CD4-positive, alpha-beta T cell (primary cell): ENCODE measurements around the gene SLC25A53. TPM values are rescaled to one million over a fixed set of nuclear protein-coding genes. Genes with fewer than 3 reads are reported as not detected.

Source experiments
- ATAC-seq: fragments of 200-7000 bp; cut with Tn5 transposase; one replicate; pipeline ENCODE4 v1.10.0; 2022; ENCODE audit warnings: mild to moderate bottlenecking; ENCODE audit not compliant: poor library complexity
- CTCF ChIA-PET: fragments of 350-600 bp; sonication (Branson Sonifier 250); formaldehyde crosslinking; loops from one replicate; lab custom pipeline; 2021; ENCODE audit warnings: antibody characterized with exemption, inconsistent platforms; lab: Charles Lee
- POLR2A ChIA-PET: fragments of 350-600 bp; sonication (Branson Sonifier 250); formaldehyde crosslinking; loops from one replicate; lab custom pipeline; 2021; ENCODE audit warnings: antibody characterized with exemption, inconsistent platforms; lab: Charles Lee
- DNase-seq, 14 experiments: peaks; one replicate each; pipeline ENCODE4 v3.0.0-alpha.2; 2013 to 2020; ENCODE audit warnings: mixed read lengths in 2 of 14
- H3K27ac ChIP-seq, 2 donors: one replicate each; pipeline versions ENCODE4 v1.5.1 to v1.7.0; 2013; ENCODE audit warnings: low read length in 2 of 2, low read depth in 1 of 2, mild to moderate bottlenecking in 1 of 2
- H3K27me3 ChIP-seq, 2 experiments: 1 replicate in 1 of 2; 2 replicates in 1 of 2; pipeline versions ENCODE4 v1.6.1 to v1.7.0; 2013; ENCODE audit warnings: low read length in 2 of 2, control low read depth in 1 of 2, mild to moderate bottlenecking in 1 of 2, moderate library complexity in 1 of 2; ENCODE audit not compliant: insufficient read depth in 2 of 2, control insufficient read depth in 1 of 2
- H3K36me3 ChIP-seq: one replicate; pipeline ENCODE4 v1.6.1; 2013; ENCODE audit warnings: low read length, control low read depth; ENCODE audit not compliant: insufficient read depth
- H3K4me1 ChIP-seq: one replicate; pipeline ENCODE4 v1.6.1; 2013; ENCODE audit warnings: low read length, control low read depth; ENCODE audit not compliant: insufficient read depth
- H3K4me3 ChIP-seq: one replicate; pipeline ENCODE4 v1.5.1; 2013; ENCODE audit warnings: mild to moderate bottlenecking, low read length, moderate library complexity
- H3K9me3 ChIP-seq, 2 experiments: 1 replicate in 1 of 2; 2 replicates in 1 of 2; pipeline versions ENCODE4 v1.6.1 to v1.7.0; 2013; ENCODE audit warnings: low read length in 2 of 2, mild to moderate bottlenecking in 2 of 2, control low read depth in 1 of 2, moderate library complexity in 1 of 2; ENCODE audit not compliant: control insufficient read depth in 1 of 2, insufficient read depth in 1 of 2
- H3K27ac Mint-ChIP-seq: one replicate; pipeline ENCODE4 v1.8.0; 2020; ENCODE audit warnings: mixed read lengths
- H3K27me3 Mint-ChIP-seq: one replicate; pipeline ENCODE4 v1.8.0; 2021; ENCODE audit warnings: mixed read lengths
- H3K36me3 Mint-ChIP-seq: one replicate; pipeline ENCODE4 v1.8.0; 2021; ENCODE audit warnings: low read depth, mixed read lengths
- H3K4me1 Mint-ChIP-seq: one replicate; pipeline ENCODE4 v1.8.0; 2021; ENCODE audit warnings: low read depth, mixed read lengths
- H3K4me3 Mint-ChIP-seq: one replicate; pipeline ENCODE4 v1.8.0; 2020; ENCODE audit warnings: mild to moderate bottlenecking, mixed read lengths
- H3K9me3 Mint-ChIP-seq: one replicate; pipeline ENCODE4 v1.8.0; 2020; ENCODE audit warnings: mixed read lengths
- CTCF ChIP-seq: fragments of 200-600 bp; IDR thresholded peaks from one replicate; pipeline ENCODE4 v1.8.0; 2022; ENCODE audit warnings: antibody characterized with exemption, mild to moderate bottlenecking
- intact Hi-C, 2 experiments: fragments of 100-400 bp; cut with DNase I in 1 of 2; cut with micrococcal nuclease in 1 of 2; formaldehyde crosslinking; loops; one replicate each; pipeline versions ENCODE4 v1.15.1 to v1.9.0; 2023 to 2025; cut with DNase I, micrococcal nuclease
- total RNA-seq, 174 experiments: library from RNA in 2 of 174; stranded (reverse) in 2 of 174; gene quantifications; one replicate each; pipeline ENCODE4 v1.2.3 and lab custom pipeline; 2021 to 2026

Gene SLC25A53
- total RNA-seq, 2 experiments from 2014 or later = 5.1 TPM

DNA sequence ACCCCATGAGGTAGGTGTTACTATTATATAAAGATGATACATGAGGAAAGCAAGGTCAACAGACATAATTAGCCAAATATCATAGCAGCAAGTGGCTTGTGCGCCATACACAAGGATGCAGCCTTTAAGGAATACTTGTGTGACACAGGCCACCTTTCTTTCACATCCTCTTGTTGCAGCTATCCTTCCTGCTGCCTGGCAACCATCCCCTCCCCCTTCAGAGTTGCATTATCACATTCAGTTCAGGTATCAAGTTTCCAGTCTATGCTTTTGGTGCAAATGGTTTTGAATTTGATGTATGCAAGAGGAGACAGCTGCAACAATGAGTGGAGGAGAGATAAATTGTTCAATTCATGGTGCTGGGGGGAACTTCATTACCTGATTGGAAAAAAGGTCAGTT, 38.0 kb downstream of the SLC25A53 start:
- no peaks in the 10 kb centered on the region for H3K36me3 ChIP-seq
- Mint-ChIP-seq H3K27me3 (no peaks in the 10 kb centered on the region), H3K4me1 (peaks cover 20% of the 10 kb centered on the region), H3K27ac (no peak overlapping the region), H3K9me3 (no peaks in the 10 kb centered on the region), H3K36me3 (peaks cover 12% of the 10 kb centered on the region), H3K4me3 (no peak overlapping the region)
- POLR2A ChIA-PET = no interaction called here
- TF ChIP-seq CTCF = no peak
- no peaks in the 10 kb centered on the region for H3K27me3 ChIP-seq
- CTCF ChIA-PET = no interaction called here
- H3K27ac ChIP-seq = no peak overlapping the region
- intact Hi-C loops = no loop called here
- H3K9me3 ChIP-seq = no peaks in the 10 kb centered on the region
- DNase-seq (no peak), ATAC-seq (no peak)
- peaks cover 16% of the 10 kb centered on the region for H3K4me1 ChIP-seq
- no peak overlapping the region for H3K4me3 ChIP-seq

DNA sequence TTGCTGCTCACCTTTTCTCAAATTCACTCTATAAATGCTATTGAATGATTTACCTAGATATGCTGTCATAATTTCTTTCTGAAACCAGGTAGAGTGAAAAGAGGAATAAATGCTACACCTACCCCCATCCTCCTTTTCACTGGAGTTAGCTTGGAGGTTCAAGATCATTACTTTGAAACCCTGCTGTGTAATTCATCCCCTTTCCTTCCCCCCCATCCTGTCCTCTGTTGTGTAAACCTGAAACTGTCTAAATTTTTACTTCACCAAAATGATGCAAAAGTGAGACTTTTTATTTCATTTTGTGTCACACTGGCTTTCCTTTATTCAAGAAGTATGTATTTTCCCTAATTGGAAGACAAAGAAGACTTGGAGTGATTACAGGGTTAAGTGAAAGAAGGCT, 39.0 kb downstream of the SLC25A53 start:
- Histone ChIP-seq H3K27ac (no peak overlapping the region), H3K9me3 (no peaks in the 10 kb centered on the region), H3K36me3 (no peaks in the 10 kb centered on the region), H3K4me3 (no peak overlapping the region), H3K27me3 (no peaks in the 10 kb centered on the region), H3K4me1 (peaks cover 16% of the 10 kb centered on the region)
- intact Hi-C loops = no loop called here
- ChIA-PET POLR2A (no interaction called here), CTCF (no interaction called here)
- ATAC-seq (no peak), DNase-seq (no peak)
- Mint-ChIP-seq H3K4me1 (peaks cover 19% of the 10 kb centered on the region), H3K36me3 (peaks cover 2% of the 10 kb centered on the region), H3K27ac (no peak overlapping the region), H3K4me3 (no peak overlapping the region), H3K27me3 (no peaks in the 10 kb centered on the region), H3K9me3 (no peaks in the 10 kb centered on the region)
- TF ChIP-seq CTCF = no peak

DNA sequence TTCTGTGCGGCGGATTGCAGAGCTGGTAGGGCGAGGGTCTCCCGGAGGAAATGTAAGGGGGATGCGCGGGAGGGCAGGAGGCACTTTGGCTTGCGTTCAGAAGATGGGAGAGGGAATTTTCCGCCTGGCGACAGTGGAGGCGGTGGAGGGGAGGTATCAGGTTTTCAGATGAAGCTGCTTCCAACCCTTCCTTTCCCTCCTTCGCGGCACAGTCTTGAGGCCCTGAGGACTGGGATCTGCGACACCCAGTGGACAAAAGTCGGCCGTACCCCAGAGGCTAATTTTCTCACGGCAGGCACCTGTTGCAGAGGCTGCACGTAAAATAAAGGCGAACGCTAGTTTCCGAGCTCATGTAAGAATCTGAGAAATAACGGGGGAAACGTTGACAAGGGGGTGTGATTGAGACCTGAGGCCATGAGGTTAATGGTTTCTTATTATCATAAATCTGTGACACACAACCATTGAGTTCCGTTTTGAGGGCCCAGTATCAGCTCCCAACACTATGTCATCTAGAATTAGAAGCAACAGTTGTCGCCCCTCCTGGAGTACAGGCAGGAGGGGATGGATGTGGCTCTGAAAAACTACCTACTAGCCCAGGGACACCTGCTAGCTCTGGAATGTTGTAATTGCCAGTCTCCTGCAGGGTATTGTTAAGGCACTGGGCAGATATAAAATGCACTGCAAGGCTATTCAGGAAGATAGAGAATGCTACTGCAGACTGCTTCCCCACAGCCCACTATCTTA, 43.4 kb downstream of the SLC25A53 start:
- TF ChIP-seq CTCF = peak; percentile 37
- ChIA-PET CTCF (interaction anchor here (0.8 to 1.8 kb wide), 4 partner anchors 9 to 44 kb away, joined by 3 to 14 read pairs (median 4); partner anchors contain the start of gene SLC25A53), POLR2A (interaction anchor here (0.6 to 2.7 kb wide), 8 partner anchors 9 to 195 kb away, joined by 3 to 19 read pairs (median 4); partner anchors contain the start of gene SLC25A53)
- DNase-seq (peak in 13 of 14 experiments; percentile 34 to 77 (median 47)), ATAC-seq (peak; percentile 69)
- no peaks in the 10 kb centered on the region for H3K36me3 Mint-ChIP-seq
- H3K4me3 Mint-ChIP-seq = peak overlapping the region; percentile 92
- H3K27me3 Mint-ChIP-seq = no peaks in the 10 kb centered on the region
- H3K9me3 ChIP-seq = no peaks in the 10 kb centered on the region
- H3K4me3 ChIP-seq = peak overlapping the region; percentile 72
- H3K4me1 Mint-ChIP-seq = peaks cover 37% of the 10 kb centered on the region
- peaks cover 42% of the 10 kb centered on the region for H3K4me1 ChIP-seq
- intact Hi-C loops = loop anchor here in 1 of 2 experiments (1.0 to 5.0 kb wide), 2 partner anchors 15 to 44 kb away; partner anchors contain the start of gene SLC25A53
- no peaks in the 10 kb centered on the region for H3K36me3 ChIP-seq
- H3K9me3 Mint-ChIP-seq = no peaks in the 10 kb centered on the region
- no peaks in the 10 kb centered on the region for H3K27me3 ChIP-seq
- H3K27ac ChIP-seq = no peak overlapping the region
- H3K27ac Mint-ChIP-seq = peak overlapping the region; percentile 89
